Esophagus muscularis mucosa (tissue), 3 donors: ENCODE data around the gene RUNDC1.

ENCODE experiments used
- CTCF ChIP-seq, 3 experiments: fragments of 200-600 bp in 2 of 3; fragments of 450-650 bp in 1 of 3; sonication (generic) in 2 of 3; IDR thresholded peaks; one replicate each; pipeline ENCODE4 v1.5.1; 2017 to 2019; ENCODE audit warnings: antibody characterized with exemption in 3 of 3, mild to moderate bottlenecking in 2 of 3, moderate library complexity in 1 of 3
- POLR2A ChIP-seq: fragments of 450-650 bp; IDR thresholded peaks from one replicate; pipeline ENCODE4 v1.6.1; 2017; ENCODE audit warnings: antibody characterized with exemption, moderate library complexity, mild to moderate bottlenecking, low read depth

GRCh38 chr17:43020030-43020621 is 39.8 kb downstream of the RUNDC1 start:
- TF ChIP-seq CTCF (IDR thresholded peaks at IDR 0.05) (no peak), POLR2A (no peak)
